Choroid plexus epithelial cell (primary cell): ENCODE results near the gene KCNK15.

Experiments used
- DNase-seq: peaks from one replicate; pipeline ENCODE4 v3.0.0-alpha.2; 2010; ENCODE audit warnings: low read depth
- H3K4me3 ChIP-seq: 2 replicates; pipeline ENCODE4 v1.5.1; 2011; ENCODE audit warnings: low read depth, mild to moderate bottlenecking, control low read depth, low read length, moderate library complexity
- CTCF ChIP-seq: conservative IDR thresholded peaks from 2 replicates; pipeline ENCODE4 v1.5.1; 2011; ENCODE audit warnings: low read depth, mild to moderate bottlenecking, control low read depth, inconsistent platforms, low read length, moderate library complexity

The KCNK15 gene

GRCh38 chr20:44799691-44800090, 54.0 kb downstream of the KCNK15 start:
- no peak for TF ChIP-seq CTCF

GRCh38 chr20:44800391-44801046, 54.9 kb downstream of the KCNK15 start:
- no peak overlapping the region for H3K4me3 ChIP-seq
- DNase-seq = no peak
- peak; percentile 41 for TF ChIP-seq CTCF

More at GRCh38 chr20:44799691-44800090, 54.0 kb downstream of the KCNK15 start:
- no peak overlapping the region for H3K4me3 ChIP-seq
- no peak for DNase-seq
